COLO829 (cell line): ENCODE measurements around the gene MAN2B1.
A peak's percentile ranks its signal among the peaks of the same experiment; 100 is the strongest.

ENCODE experiments used
- DNase-seq: peaks from one replicate; pipeline ENCODE4 v3.0.0; 2012; ENCODE audit warnings: low spot score

MAN2B1 gene

DNA sequence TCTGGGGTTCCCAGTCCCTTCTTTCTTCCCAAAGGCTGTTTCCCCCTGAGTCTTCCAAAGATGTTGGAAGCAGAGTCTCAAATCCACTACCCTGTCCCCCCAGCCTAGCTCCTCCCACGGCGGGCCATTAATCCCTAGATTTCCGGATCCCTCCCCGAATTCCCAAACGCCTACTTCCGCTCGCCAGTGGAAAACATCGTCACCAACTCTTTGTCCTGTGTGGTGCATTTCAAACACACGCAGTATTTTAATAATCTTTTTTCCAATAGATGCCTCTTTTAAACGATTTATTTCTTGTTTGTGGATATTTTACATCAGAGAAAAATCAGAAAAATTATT, 55.2 kb downstream of the MAN2B1 start:
- DNase-seq = peak; percentile 74

DNA sequence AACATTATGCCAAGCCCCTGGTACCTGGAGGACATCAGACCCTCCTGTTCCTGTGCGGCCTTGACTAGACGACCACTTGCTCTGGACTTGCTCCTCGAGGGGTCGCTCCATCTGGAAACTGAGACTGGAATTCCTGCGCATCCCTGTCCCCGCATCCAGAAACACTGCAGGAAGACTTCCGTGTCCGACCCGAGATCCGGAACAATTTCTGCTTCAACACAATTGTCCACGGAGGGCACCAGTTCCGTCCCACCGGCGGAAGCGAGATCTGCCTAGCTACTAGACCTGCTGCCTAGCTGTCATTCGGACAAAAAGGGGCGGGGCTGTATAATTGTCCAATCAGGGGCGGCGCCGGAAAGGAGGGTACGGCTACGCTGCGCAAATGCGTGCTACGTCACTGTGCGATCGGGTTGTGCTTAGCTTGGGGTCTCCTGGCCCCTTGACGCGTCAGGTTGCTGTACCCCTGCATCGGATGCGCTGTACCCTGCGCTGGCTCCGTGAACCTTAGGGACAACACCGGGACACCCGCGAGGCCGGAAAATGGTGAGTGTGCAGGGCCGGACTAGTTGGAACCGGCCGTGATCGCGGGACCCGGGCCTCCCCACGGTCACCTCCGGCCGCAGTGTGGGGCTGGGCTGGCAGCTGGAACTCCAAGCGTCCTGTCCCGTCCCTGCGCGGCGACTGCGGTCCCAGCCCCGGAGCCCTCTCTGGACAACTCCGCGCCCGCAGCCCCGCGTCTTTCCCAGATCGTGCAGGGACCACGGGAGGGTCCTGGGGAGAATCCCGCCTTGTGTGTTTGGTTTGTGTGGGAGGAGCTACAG, 55.8 kb downstream of the MAN2B1 start, which contains the start of the genes ZNF490 and ZNF791:
Gene ZNF490, minus strand, starts transcription at position 274 of the 821 bp plus-strand sequence. Its CDS starts 133 bp downstream, at position 141.
Gene ZNF791, plus strand, starts transcription at position 381 of the 821 bp plus-strand sequence. Its CDS starts 160 bp downstream, at position 541.
- DNase-seq = peak; percentile 99

DNA sequence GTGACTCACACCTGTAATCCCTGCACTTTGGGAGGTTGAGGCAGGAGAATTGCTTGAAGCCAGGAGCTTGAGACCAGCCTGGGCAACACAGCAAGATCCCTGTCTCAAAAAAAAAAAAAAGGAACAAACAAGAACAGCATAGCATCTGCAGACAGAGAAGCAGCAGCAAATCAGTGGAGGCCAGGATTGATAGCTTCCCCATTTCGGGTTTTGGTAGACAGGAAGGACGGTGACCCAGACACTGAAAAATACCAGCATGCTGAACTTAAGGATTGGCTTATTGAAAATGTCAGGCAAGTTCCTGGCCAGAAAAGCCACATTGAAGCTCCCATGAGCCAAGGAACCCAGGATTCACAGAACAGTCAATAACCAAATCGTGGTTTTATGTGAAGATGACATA, 58.9 kb downstream of the MAN2B1 start:
- DNase-seq = no peak

DNA sequence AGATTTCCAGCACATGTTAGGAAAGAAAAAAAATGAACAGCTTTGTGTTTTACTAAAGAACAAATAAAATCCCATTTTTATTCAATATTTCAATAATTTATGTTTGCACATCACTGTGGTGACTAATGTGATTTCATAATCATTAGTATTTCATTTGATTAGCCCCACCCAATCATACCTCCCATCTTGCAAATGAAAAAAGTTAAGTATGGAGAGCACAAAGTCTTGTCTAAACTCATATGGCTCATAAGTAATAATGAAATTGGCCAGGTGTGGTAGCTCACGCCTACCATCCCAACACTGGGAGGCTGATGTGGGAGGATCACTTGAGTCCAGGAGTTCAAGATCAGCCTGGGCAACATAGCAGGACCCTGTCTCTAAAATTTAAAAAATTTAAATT, 59.7 kb downstream of the MAN2B1 start:
- DNase-seq = no peak

DNA sequence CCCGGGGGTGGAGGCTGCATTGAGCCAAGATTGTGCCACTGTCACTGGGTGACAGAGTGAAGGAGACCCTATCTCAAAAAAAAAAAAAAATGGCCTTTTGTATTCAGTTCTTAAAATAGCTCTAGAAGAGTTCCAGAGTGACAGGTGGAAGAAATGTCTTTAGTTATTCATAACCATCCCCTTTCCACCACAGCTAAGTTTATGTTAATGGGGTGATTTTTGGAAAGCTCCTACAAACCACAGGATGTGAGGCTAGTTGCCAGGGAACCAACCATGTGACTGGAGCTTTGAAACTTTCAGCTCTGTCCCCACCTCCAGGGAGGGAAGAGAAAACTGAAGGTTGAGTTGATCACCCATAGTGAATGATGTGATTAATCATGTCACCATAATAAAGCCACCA, 62.8 kb downstream of the MAN2B1 start:
- DNase-seq = no peak

DNA sequence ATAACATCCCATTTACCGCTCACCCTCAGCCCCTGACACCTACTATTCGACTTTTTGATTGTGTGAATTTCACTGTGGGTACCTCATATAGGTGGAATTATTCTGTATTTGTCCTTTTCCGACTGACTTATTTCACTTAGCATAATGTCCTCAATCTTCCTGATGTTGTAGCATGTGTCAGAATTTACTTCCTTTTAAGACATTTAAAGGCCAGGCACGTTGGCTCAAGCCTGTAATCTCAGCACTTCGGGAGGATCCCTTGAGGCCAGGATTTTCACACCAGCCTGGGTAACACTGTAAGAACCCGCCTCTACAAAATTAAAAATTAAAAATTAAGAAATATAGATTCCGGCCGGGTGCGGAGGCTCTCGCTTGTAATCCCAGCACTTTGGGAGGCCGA, 68.9 kb downstream of the MAN2B1 start:
- DNase-seq = no peak

DNA sequence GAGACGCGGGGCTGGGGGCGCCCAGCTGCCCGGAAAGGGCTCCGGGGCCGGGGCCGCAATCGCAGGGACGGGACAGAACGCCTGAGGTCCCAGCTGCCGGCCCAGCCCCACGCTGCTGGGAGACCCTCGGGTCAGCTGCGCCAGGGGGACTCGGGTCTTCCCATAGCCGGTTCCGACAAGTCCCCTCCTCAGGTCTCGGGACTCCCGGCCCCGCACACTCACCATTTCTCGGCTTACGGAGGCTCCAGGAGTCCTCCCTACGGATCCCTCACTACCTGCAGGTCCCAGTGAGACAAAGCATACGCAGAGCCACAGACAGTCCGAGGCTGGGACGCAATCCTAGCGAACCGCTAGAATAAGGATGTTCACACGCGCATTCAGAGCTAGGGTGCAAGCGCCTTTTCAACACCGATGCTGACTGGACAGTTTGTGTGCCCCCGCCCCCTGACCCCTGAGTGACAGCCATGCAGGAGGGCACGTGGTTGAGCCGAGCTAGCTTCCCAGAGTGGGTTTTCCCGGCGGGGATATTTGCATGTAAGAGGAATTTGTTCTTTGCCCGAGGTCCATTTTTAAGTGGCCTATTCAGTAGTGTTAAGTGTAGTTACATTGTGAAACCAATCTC, 69.5 kb downstream of the MAN2B1 start:
- DNase-seq = no peak
